Esophagus squamous epithelium (tissue), 5 donors: ENCODE results near the gene CEP295NL. TPM values are rescaled to one million over a fixed set of nuclear protein-coding genes. Genes with fewer than 3 reads are reported as not detected.
A peak's percentile ranks its signal among the peaks of the same experiment; 100 is the strongest.

Experiments
- DNase-seq: peaks from one replicate; lab custom pipeline; 2025; lab: John Stamatoyannopoulos, UW
- H3K27ac ChIP-seq, 4 donors: fragments of 200-600 bp; sonication (generic); one replicate each; pipeline ENCODE4 v1.5.1; 2016 to 2019; ENCODE audit warnings: mild to moderate bottlenecking in 1 of 4
- H3K27me3 ChIP-seq, 4 donors: fragments of 200-600 bp; sonication (generic); 1 replicate in 3 of 4; 2 replicates in 1 of 4; pipeline versions ENCODE4 v1.5.1 to v1.6.0; 2017 to 2021; ENCODE audit warnings: antibody characterized with exemption in 1 of 4
- H3K36me3 ChIP-seq, 3 donors: fragments of 200-600 bp; sonication (generic); one replicate each; pipeline ENCODE4 v1.5.1; 2016 to 2019
- H3K4me1 ChIP-seq, 3 donors: fragments of 200-600 bp; sonication (generic); one replicate each; pipeline ENCODE4 v1.5.1; 2017 to 2019
- H3K4me3 ChIP-seq, 4 donors: fragments of 200-600 bp; sonication (generic); 1 replicate in 3 of 4; 2 replicates in 1 of 4; pipeline ENCODE4 v1.5.1; 2016 to 2019; ENCODE audit warnings: mild to moderate bottlenecking in 2 of 4, moderate library complexity in 1 of 4
- H3K9me3 ChIP-seq, 3 donors: fragments of 200-600 bp; sonication (generic); one replicate each; pipeline ENCODE4 v1.5.1; 2016 to 2019
- CTCF ChIP-seq, 6 experiments: fragments of 450-650 bp in 4 of 6; fragments of 200-600 bp in 2 of 6; sonication (generic) in 2 of 6; IDR thresholded peaks; one replicate each; pipeline ENCODE4 v1.5.1; 2016 to 2019; ENCODE audit warnings: antibody characterized with exemption in 6 of 6, mild to moderate bottlenecking in 4 of 6, moderate library complexity in 4 of 6
- POLR2A ChIP-seq, 4 donors: fragments of 450-650 bp; IDR thresholded peaks; one replicate each; pipeline ENCODE4 v1.6.1; 2017; ENCODE audit warnings: antibody characterized with exemption in 4 of 4, mild to moderate bottlenecking in 4 of 4, moderate library complexity in 3 of 4
- WGBS, 2 donors: methylation state at CpG; one replicate each; pipeline ENCODE4 v1.1.5; 2018; 5-methylcytosine and 5-hydroxymethylcytosine counted together
- intact Hi-C: fragments of 100-400 bp; cut with DNase I; formaldehyde crosslinking; loops from one replicate; pipeline ENCODE4 v1.15.0; 2022
- total RNA-seq, 4 donors: library from RNA; depleted of rRNA; stranded (reverse); fragments of >200 nt; gene quantifications; one replicate each; pipeline ENCODE4 v1.1.0, GENCODE V29; 2016
- donor health status: DM: yes; HTN: yes; CAD: no.

The CEP295NL gene
- total RNA-seq, 4 donors from 2014 or later: 0.42 to 6.9 (median 1.1) TPM

- Histone ChIP-seq H3K4me3 (no peak overlapping the region), H3K27ac (peak overlapping the region; percentile 21 to 93 (median 75)), H3K9me3 (no peaks in the 10 kb centered on the region), H3K4me1 (peaks cover 27 to 72% (median 28%) of the 10 kb centered on the region in 3 donors), H3K36me3 (peaks cover 0 to 30% (median 0%) of the 10 kb centered on the region in 3 donors), H3K27me3 (no peaks in the 10 kb centered on the region)
- TF ChIP-seq POLR2A (IDR thresholded peaks at IDR 0.05) (no peak), CTCF (IDR thresholded peaks at IDR 0.05) (no peak)
- intact Hi-C loops: no loop called here
- no peak for DNase-seq
- WGBS, 2 donors: 28 to 41% methylated on average over 4 to 7 of the region's 9 CpGs
Measured at GRCh38 chr17:78875363-78876093, 27.5 kb downstream of the CEP295NL start.

- Histone ChIP-seq H3K4me1 (peaks cover 12 to 58% (median 19%) of the 10 kb centered on the region in 3 donors), H3K36me3 (peaks cover 0 to 47% (median 0%) of the 10 kb centered on the region in 3 donors), H3K4me3 (no peak overlapping the region), H3K27me3 (no peaks in the 10 kb centered on the region), H3K9me3 (no peaks in the 10 kb centered on the region), H3K27ac (peak overlapping the region in 3 of 4 donors; percentile 49 to 93 (median 91))
- TF ChIP-seq CTCF (IDR thresholded peaks at IDR 0.05) (no peak), POLR2A (IDR thresholded peaks at IDR 0.05) (no peak)
- intact Hi-C loops: no loop called here
- DNase-seq: no peak
- 54 to 75% methylated on average over 10 to 14 of the region's 21 CpGs for whole genome bisulfite sequencing, 2 donors
Measured at GRCh38 chr17:78873519-78874340, 29.3 kb downstream of the CEP295NL start.

- no peak for DNase-seq
- Histone ChIP-seq H3K27me3 (no peaks in the 10 kb centered on the region), H3K36me3 (peaks cover 0 to 56% (median 0%) of the 10 kb centered on the region in 3 donors), H3K4me3 (no peak overlapping the region), H3K4me1 (peaks cover 9 to 54% (median 19%) of the 10 kb centered on the region in 3 donors), H3K27ac (no peak overlapping the region), H3K9me3 (no peaks in the 10 kb centered on the region)
- intact Hi-C loops: no loop called here
- 70 to 81% methylated on average over 4 to 6 of the region's 6 CpGs for WGBS, 2 donors
- TF ChIP-seq POLR2A (IDR thresholded peaks at IDR 0.05) (no peak), CTCF (IDR thresholded peaks at IDR 0.05) (no peak)
Measured at GRCh38 chr17:78872486-78872885, 30.5 kb downstream of the CEP295NL start.

- Histone ChIP-seq H3K4me3 (no peak overlapping the region), H3K9me3 (no peaks in the 10 kb centered on the region), H3K36me3 (peaks cover 0 to 56% (median 0%) of the 10 kb centered on the region in 3 donors), H3K4me1 (peaks cover 4 to 52% (median 5%) of the 10 kb centered on the region in 3 donors), H3K27me3 (no peaks in the 10 kb centered on the region), H3K27ac (no peak overlapping the region)
- WGBS, 2 donors: 78 to 90% methylated on average over 10 to 13 of the region's 15 CpGs
- intact Hi-C loops: no loop called here
- DNase-seq: no peak
- TF ChIP-seq POLR2A (IDR thresholded peaks at IDR 0.05): no peak
- no peak for TF ChIP-seq CTCF (IDR thresholded peaks at IDR 0.05)
Measured at GRCh38 chr17:78870621-78871020, 32.4 kb downstream of the CEP295NL start.
